ENCODE measurements around the gene MLLT3. TPM values are rescaled to one million over a fixed set of nuclear protein-coding genes. Genes with fewer than 3 reads are reported as not detected.

Gene MLLT3
- total RNA-seq, 1 donor from 2014 or later: 13.3 TPM

DNA sequence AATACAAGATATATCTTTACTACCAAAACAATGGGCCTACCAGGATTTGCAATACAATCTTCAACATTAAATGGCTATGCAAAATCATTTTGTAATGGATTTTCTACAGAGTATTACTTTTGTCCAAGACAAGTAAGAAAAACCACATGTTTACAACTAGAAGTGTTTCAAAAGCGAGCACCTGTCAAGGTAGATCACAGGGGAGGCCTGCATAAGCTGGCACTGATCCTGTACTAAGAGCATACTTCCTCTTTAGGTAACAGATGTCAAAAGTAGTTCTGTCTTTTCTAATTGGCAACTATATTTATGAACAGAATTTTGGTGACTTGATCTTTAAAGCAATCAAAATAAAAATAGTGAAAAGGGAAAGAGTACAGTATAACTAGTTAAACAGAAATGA lies 249.0 kb downstream of the MLLT3 start:
- no peak for DNase-seq (ENCODE audit: low spot score)
- intact Hi-C loops (cut with DNase I): no loop called here

DNA sequence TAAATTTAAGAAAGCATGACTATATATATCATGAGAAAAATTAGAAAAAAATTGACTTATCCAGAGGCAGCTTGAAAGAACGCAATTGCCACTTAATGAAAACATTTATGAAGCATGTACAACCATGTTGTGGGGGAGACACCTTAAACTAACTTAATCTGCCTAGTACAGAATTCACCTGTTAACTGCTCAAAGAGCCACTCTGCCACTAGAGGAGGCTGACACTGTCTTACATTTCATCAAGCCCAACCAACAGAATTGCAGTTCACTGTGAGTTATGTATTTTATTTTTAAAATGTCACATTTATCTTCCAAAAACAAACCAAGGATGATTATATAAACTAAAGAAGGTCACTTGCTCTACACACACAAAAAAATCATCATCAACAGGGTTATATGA lies 252.9 kb downstream of the MLLT3 start:
- DNase-seq (ENCODE audit: low spot score): no peak
- intact Hi-C loops (cut with DNase I): loop anchor here (10.0 kb wide), 1 partner anchor 185 kb away; no protein-coding TSS in a partner anchor

DNA sequence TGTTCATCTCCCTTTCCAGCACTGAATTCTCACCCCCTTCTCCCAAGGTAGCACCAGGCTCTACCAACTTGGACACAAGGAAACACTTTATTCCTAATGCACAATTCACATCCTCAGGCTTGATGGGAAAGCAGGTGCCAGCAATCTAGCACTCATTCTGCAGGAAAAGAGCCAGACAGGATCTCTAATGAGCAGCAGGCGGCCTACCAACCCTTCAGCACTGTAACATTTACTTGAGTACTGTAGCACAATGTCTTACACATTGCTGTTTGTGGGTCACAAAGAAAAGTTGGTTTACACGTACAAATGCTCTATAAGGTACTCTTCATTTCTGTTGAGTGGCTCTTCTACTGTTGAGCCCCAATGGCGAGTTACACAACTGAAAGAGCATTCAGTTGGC lies 254.4 kb downstream of the MLLT3 start:
- DNase-seq (ENCODE audit: low spot score): no peak
- intact Hi-C loops (cut with DNase I): loop anchor here (10.0 kb wide), 1 partner anchor 187 kb away; no protein-coding TSS in a partner anchor

DNA sequence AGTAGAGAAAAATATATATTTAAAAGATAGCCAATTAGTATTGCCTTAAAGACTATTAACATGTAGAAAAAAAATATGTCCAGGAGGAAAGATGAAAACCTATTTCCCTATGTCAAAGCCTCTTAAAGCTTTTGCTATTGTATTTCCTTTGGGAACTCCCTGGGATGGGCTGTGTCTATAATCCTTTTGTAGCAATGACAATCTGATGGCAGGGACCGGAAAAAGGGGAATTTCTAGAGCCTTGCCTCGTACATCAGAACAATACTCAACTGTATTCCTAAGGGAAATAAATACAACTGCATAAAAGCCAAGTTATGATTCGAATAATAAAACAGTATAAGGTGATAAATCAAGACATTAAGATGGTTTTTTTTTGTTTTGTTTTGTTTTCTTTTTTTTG lies 257.3 kb downstream of the MLLT3 start:
- DNase-seq (ENCODE audit: low spot score): no peak
- intact Hi-C loops (cut with DNase I): loop anchor here (10.0 kb wide), 1 partner anchor 190 kb away; no protein-coding TSS in a partner anchor

DNA sequence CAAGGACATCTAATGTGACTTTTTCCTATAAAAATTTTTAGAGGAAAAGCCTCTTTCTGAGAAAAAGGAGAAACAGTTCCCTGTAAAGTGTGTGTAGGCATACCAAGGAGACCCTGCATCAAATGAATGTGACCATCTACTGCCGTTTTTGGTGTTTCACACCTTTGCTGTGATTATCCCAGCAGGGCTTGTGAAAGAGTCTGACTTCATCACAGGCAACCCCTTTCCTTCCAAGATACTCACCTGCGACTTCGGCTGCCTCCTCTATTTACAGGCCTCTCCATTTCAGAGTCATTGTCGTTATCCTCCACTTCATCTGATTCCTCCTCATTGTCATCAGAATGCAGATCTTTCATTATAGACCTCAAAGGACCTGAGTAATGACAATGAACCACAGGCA lies 259.1 kb downstream of the MLLT3 start:
- no peak for DNase-seq (ENCODE audit: low spot score)
- intact Hi-C loops (cut with DNase I): loop anchor here (10.0 kb wide), 1 partner anchor 192 kb away; no protein-coding TSS in a partner anchor

DNA sequence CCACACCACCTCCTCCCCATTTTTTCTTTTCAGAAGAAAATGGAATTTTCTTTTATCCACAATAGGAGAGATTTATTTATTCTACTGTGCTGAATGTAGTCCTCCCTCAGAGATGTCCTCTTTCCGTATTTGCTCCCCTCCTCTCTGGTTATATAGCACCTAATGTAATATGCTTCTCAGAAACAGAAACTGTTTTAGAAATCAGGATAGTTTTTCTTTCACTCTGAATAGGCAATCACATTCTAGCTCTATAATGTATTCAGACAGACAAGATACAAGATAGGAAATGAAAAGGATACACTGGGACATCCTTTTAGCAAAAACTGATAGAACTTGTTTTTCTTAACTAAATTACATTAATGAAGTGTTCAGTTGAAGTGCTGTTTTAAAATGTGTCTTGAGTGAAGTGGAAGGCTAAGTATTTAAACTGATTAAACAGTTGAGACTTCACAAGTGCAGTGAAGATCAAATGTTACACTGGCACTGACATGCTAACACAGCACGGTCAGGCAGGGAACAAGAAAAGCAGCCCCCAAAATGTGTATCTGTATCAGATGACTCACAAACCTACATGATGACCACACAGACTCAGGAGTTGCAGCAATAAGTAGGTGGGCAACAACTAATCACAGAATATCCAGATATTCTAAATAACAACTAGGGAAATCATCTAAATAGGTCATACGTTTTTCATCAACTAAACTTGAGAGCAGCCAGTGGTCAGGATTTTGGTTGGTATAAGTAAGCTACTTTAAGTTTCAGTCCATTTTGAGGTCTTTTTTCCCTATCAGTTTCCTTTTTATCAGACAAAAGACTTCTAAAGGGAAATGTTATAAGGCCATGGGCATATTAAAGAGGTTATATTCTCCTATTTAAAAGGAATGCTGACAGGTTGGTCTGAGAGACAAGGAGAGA lies 260.4 kb downstream of the MLLT3 start:
- intact Hi-C loops (cut with DNase I): loop anchor here (10.0 kb wide), 1 partner anchor 193 kb away; no protein-coding TSS in a partner anchor
- no peak for DNase-seq (ENCODE audit: low spot score)

DNA sequence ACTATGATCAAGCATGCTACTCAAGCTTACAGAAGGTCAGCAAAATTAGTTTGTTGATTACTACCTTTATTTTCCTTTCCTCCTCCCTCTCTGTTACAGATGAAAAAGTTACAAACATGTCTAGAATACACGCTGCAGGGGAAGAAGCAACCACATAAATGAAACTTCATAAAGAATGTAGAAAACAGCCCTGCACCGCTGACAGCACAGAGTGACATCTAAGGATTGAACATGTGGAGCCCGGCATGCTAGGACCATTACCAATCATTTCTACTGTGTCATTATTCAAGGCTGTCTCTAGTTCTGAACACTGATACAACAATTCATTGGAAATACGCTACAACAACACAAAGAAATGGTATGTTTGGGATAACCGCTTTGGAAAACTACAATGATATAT lies 261.1 kb downstream of the MLLT3 start:
- no peak for DNase-seq (ENCODE audit: low spot score)
- intact Hi-C loops (cut with DNase I): loop anchor here (10.0 kb wide), 1 partner anchor 194 kb away; no protein-coding TSS in a partner anchor

DNA sequence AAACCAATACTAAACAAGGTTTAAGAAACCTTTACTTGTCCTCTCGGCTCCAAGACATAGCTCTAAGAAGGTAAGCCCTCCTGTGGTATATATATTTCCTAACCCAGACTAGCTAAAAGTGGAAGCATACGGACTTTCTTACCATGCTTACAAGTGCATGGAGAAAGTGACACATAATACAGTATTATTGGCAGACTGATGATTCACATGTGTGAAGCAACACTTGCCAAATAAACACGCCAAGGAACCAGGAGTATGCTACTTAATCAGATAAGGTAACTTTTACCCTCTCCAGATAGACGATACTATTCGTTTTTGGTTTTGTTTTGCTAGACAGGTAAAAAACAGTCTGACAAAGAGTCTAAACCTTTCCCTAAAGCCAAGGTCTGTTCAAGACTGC lies 264.1 kb downstream of the MLLT3 start:
- intact Hi-C loops (cut with DNase I): loop anchor here (5.0 to 10.0 kb wide), 2 partner anchors 397 to 584 kb away; no protein-coding TSS in a partner anchor
- no peak for DNase-seq (ENCODE audit: low spot score)

DNA sequence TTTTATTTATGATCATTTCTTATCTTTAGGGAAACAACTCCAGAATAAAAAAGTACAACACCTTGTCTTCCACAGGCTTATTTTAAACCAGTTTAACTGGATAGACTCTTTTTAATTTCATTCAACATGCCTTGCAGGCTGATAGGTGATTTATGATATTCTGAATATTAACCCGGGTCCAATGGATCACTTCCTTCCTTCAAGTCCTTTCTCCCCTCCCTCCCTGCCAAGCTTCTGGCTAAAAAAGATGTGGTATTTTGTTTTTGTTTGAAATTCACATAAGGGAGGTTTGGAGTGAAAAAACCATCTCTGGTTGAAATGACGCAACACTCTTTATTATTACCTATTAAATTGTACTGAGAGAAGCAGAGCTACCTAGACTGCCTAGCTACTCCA lies 265.3 kb downstream of the MLLT3 start:
- no peak for DNase-seq (ENCODE audit: low spot score)
- intact Hi-C loops (cut with DNase I): loop anchor here (2.0 to 10.0 kb wide), 3 partner anchors 266 to 585 kb away; partner anchors contain the start of gene MLLT3

DNA sequence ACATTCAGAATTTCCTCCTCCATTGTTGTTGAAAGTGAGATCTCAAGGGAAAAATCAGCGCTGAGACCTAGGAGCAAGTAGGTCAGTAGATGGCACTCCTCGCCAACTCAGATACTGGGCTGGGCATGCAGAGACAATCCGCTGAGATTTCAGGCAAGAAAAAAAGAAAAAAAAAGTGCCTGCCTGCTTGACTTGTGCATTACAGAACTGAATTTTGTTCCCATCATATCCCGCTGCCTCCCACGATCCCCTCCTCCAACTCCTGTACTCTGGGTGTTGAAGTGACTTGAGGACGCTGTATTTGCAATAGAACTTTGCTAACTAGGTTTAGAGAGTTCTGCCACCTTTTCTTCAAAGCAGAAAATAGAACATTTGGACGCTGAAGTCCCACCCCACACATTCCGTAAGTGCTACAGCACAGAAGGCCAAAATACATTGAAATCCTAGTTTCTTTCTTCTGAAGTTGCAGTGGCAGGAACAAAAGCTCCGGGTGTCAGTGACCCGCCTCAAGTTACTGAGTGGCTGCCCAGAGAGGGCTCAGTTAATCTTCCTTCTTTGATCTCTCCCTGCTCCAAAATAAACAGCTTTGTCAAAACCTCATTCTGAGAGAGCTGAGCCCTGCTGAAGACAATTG lies 265.8 kb downstream of the MLLT3 start:
- intact Hi-C loops (cut with DNase I): loop anchor here (1.0 to 10.0 kb wide), 4 partner anchors 266 to 586 kb away; partner anchors contain the start of gene MLLT3
- no peak for DNase-seq (ENCODE audit: low spot score)

DNA sequence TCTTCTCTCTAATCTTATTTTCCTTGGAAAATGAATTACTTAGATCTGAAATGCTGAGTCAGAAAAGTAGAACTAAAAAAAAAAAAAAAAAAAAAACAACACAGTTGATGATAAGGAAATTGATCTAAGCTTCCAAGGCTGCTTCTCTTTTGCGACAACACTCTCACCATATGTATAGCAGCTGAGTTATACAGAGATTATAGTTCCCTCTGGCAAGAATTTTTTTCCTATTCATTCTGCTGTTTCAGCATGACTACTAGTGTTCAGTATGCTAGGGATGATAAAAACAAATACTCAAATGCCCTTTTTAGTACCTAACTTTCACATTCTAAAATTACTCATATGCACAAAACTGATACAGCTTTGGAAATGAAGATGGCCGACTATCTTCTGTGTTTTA lies 267.3 kb downstream of the MLLT3 start:
- intact Hi-C loops (cut with DNase I): loop anchor here (5.0 to 10.0 kb wide), 2 partner anchors 400 to 587 kb away; no protein-coding TSS in a partner anchor
- no peak for DNase-seq (ENCODE audit: low spot score)

DNA sequence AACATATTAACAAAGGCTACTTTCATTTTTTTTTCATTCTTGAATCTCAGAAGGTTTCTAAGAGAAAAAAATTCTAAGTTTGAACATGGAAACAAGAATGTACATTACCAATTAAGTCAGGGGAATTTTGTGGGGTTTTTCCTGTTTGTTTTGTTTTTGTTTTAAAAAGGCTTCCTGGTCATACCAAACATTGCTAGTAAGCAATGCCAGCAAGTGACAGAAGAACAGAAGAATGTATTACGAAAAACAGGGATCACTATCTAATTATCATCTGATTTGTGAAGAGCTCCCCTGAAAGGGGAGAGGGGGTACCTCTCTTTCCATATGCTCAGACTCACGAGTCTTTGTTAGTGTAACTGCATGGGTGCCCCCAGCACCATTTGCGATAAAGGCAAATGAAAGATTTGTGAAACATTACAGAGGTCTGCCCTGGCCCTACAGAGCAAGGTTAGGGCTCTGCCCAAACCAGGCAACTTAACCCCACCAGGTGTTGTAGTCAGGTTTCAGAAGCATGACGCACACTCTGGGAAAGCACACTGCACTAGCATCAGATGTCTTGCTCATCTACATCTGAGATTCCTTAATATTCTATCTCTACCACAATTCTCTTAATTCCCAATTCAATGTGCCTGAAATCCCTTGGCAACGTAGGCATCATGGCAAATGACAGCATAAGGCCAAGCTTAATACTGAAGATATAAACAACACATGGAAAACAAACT lies 268.2 kb downstream of the MLLT3 start:
- DNase-seq (ENCODE audit: low spot score): no peak
- intact Hi-C loops (cut with DNase I): loop anchor here (10.0 kb wide), 1 partner anchor 401 kb away; no protein-coding TSS in a partner anchor

DNA sequence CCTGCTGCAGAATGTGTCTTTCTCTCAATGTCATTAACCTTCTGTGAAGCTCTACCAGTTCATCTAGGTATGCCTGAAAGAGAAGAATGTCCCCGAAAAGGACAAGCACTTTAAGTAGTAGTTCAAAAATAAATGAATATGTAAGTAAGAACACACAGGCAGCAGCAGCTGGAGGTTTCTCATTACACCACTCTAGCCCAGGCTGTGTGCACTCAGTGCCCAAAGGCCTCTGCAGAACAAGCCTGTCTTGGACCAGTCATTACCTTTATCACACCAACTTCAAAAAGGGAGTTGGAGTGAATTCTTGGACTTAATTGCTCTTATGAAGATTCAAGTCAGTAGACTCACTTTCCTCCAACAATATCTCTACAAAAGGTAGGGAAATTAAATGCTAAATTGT lies 268.8 kb downstream of the MLLT3 start:
- intact Hi-C loops (cut with DNase I): loop anchor here (10.0 kb wide), 1 partner anchor 401 kb away; no protein-coding TSS in a partner anchor
- DNase-seq (ENCODE audit: low spot score): no peak

DNA sequence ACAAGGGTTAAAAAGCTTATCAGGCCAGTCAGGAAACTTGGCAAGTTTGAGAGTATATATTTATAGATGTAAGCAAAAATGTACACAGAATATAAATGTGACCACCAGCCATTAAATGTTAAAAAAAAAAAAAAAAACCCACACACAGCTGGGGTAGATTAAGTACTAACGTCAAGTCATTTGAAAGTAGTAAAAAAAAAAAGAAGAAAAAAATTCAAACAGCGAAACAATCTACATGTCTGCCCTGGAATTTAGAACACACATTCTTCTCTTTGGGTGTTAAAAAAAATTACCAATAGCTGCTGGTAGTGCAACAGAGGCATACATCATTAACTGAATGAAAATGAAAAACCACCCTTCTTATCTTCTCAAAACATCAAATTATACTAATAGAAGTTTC lies 269.7 kb downstream of the MLLT3 start:
- intact Hi-C loops (cut with DNase I): loop anchor here (10.0 kb wide), 1 partner anchor 402 kb away; no protein-coding TSS in a partner anchor
- no peak for DNase-seq (ENCODE audit: low spot score)

DNA sequence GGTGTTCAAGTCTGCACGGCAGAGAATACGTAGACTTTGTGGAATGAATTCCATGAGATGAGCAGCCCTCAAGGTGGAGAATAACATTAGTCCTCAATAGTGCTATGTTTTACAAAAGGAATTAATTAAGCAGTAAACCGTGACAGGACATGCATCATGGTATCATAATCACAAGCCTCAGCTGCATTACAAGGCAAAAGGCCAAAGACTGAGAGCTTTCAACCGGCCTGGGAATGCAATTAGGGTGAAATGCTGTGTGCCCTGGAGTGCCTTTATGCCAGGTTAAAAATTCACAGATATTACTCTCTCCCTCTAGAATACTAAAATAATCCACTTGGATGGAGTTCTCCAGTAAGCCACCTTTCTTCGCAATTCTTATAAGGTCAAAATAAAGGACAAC lies 270.6 kb downstream of the MLLT3 start:
- no peak for DNase-seq (ENCODE audit: low spot score)
- intact Hi-C loops (cut with DNase I): loop anchor here (10.0 kb wide), 1 partner anchor 403 kb away; no protein-coding TSS in a partner anchor

DNA sequence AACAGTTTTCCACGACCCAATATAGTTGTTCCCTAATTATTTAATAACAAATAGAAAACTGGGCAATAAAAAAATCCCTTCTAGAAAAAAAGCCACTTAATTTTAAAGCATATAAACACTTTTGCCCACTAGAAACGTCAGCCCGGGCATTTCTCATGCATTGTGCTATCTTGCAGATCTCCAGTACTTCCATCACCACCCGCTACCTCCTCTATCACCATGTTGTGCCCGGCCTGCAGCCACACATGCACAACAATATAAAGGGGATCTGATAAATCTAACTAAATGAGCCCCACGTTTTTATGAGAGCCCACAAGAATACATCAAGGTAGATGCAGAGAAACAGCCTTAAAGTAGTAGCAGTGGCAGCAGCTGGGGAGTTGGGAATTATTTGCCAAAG lies 272.7 kb downstream of the MLLT3 start:
- no peak for DNase-seq (ENCODE audit: low spot score)
- intact Hi-C loops (cut with DNase I): no loop called here

DNA sequence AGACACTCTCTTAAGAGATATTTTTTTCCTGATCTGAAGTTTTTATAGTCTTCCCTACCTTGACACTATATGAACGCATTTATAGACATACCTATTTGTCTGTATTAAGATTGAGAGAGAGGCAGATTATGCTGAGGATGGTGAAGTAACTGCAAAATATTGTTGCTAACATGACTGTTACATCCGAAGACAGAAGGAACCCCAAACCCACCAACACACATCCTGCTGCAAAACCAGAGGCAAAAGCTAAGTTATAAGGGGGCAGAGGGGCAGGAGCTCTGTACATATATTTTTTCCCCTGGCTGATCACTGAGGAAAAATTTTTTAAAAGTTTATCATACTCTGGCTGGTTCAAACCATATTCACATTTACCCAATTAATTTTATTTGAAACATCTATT lies 279.0 kb downstream of the MLLT3 start:
- intact Hi-C loops (cut with DNase I): no loop called here

DNA sequence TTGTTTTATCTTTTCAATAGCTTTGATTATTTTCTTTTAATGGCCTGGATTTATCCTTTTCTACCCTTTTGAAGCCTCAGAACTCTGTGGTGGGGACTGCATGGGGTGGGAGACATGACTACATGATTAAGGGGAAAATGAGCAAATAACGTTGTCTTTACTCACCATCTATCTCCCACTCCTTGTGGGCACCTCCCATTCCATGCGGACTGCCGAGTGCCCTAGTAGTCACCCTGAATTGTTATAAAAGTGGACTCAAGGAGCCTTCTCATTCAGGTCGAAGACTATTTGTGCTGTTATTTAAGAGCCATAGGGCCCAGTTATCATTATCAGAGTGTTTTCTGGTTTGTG lies 281.8 kb downstream of the MLLT3 start:
- intact Hi-C loops (cut with DNase I): no loop called here
- no peak for DNase-seq (ENCODE audit: low spot score)

More for the DNA sequence above, 279.0 kb downstream of the MLLT3 start:
- no peak for DNase-seq (ENCODE audit: low spot score)

DNA sequence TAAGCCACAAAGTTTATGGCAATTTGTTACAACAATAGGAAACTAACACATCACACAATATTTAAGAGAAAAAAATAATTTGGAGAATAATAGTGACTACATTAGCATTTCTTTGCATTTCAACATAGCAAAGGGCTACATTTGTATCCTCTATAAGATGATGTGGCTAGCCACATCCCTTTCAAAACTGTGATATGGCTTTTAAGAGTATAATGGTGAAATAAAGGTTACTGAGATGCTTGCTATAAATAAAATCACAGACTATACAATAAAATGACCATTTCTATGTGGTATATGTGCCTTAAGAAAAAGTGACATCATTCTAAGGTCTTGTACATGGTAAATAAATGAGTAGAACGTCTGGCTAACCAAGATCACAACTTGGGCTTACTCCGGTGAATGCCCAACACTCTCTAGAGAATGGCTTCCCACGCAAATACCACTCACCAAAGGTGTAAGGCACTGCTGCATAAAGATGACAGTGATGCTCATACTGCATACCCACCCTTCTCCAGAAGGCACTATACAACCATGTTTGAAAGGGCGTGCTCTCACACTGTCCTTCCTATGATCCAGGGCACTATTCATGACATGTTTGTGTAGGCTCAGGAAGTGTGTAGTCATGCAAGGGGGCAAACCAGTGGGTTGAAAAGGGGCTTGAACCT lies 286.5 kb downstream of the MLLT3 start:
- DNase-seq (ENCODE audit: low spot score): no peak
- intact Hi-C loops (cut with DNase I): no loop called here
